Skeletal muscle satellite cell (primary cell): Measurements from ENCODE around the gene CCDC78.
"Not testable (repeated sequence)": the region's sequence is repeated elsewhere in the genome, so short reads cannot be mapped to it uniquely, and the experiment has no call there.

ENCODE experiments used
- H3K27me3 ChIP-seq: 2 replicates; pipeline ENCODE4 v1.7.0; 2013; ENCODE audit warnings: low read length; ENCODE audit not compliant: control insufficient read depth, insufficient read depth
- H3K36me3 ChIP-seq: 2 replicates; pipeline ENCODE4 v1.7.0; 2013; ENCODE audit warnings: mild to moderate bottlenecking, control low read depth, low read length; ENCODE audit not compliant: insufficient read depth
- H3K4me1 ChIP-seq: 2 replicates; pipeline ENCODE4 v1.7.0; 2013; ENCODE audit warnings: low read length; ENCODE audit not compliant: control insufficient read depth, insufficient read depth
- H3K4me2 ChIP-seq: 2 replicates; pipeline ENCODE4 v1.7.0; 2013; ENCODE audit warnings: mild to moderate bottlenecking, low read length
- H3K4me3 ChIP-seq: 2 replicates; pipeline ENCODE4 v1.7.0; 2013; ENCODE audit warnings: low read length
- H3K9ac ChIP-seq: 2 replicates; pipeline ENCODE4 v1.7.0; 2013; ENCODE audit warnings: mild to moderate bottlenecking, low read depth, low read length, moderate library complexity
- H3K9me3 ChIP-seq: replicated peaks from 2 replicates; pipeline ENCODE4 v1.7.0; 2013; ENCODE audit warnings: mild to moderate bottlenecking, control low read depth, low read length

CCDC78 gene

DNA sequence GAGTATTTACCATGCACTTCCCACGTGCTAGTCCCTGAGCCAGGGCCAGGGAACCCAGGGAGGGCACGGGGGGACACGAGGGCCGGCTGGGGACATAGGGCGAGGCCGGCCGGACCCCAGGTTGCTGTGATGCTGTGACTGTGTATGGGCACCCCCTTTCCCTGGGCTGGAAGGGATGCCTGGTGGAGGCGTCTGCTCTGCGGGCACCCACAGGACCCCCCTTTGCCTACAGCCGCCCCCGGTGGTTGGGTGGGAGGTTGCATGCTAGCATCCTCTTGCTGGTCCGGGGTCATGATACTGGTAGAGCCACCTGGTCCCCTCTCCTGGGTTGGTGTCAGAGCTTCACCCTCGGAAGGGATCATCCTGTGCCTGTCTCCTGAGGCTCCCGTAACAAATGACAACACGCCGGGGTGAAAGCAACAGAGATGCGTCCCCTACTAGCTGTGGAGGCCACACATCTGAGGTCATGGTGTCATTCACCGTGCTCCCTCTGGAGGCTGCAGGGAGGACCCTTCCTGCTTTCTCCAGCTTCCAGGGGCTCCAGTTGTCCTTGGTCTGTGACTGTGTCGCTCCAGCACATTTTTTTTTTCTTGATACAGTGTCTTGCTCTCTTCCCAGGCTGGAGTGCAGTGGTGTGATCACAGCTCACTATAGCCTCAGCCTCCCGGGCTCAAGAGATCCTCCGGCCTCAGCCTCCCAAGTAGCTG is 17.7 kb upstream of the CCDC78 start:
- Histone ChIP-seq H3K27me3 (no peaks in the 10 kb centered on the region), H3K4me2 (no peak overlapping the region), H3K9me3 (no peaks in the 10 kb centered on the region), H3K4me1 (peaks cover 11% of the 10 kb centered on the region), H3K36me3 (no peaks in the 10 kb centered on the region), H3K9ac (no peak overlapping the region), H3K4me3 (no peak overlapping the region)

DNA sequence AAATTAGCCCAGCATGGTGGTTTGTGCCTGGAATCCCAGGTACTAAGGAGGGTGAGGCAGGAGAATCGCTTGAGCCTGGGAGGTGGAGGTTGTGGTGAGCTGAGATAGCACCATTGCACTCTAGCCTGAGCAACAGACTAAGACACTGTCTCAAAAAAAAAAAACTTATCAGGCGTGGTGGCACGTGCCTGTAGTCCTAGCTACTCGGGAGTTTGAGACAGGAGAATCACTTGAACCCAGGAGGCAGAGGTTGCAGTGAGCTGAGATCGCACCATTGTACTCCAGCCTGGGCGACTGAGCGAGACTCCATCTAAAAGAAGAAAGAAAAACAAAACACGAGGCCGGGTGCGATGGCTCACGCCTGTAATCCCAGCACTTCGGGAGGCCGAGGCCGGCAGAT is 16.7 kb upstream of the CCDC78 start:
- not testable (repeated sequence) for H3K27me3 ChIP-seq, H3K9me3 ChIP-seq, H3K4me3 ChIP-seq, H3K9ac ChIP-seq, H3K36me3 ChIP-seq, H3K4me2 ChIP-seq
- H3K4me1 ChIP-seq, result peaks cover 11% of the 10 kb centered on the region

DNA sequence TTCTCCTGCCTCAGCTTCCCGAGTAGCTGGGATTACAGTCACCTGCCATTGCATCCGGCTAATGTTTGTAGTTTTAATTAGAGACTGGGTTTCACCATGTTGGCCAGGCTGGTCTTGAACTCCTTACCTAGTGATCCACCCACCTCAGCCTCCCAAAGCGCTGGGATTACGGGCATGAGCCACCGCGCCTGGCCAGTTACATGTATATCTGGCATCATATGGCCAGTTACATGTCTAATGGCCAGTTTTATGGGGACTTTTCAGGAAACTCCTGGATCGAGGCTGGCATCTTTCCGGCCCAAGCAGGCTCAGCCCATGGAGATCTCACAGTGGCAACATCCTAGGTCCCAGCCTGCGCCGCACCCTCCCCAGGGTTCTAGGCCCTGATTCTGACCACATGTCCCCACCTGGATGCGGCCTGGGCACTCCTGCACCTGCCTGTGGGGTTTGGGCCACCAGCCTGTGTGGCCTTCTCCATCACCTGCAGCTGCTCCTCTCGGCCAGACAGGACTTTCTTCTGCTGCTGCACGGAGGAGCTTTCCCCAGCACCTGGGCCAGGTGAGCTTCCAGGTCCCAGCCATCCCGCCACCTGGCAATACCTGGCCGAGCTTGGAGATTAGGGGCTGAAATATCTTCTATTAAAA is 15.9 kb upstream of the CCDC78 start:
- Histone ChIP-seq H3K36me3 (peaks cover 9% of the 10 kb centered on the region), H3K9me3 (no peaks in the 10 kb centered on the region), H3K27me3 (no peaks in the 10 kb centered on the region), H3K4me2 (no peak overlapping the region), H3K4me1 (peaks cover 11% of the 10 kb centered on the region), H3K9ac (no peak overlapping the region), H3K4me3 (no peak overlapping the region)

DNA sequence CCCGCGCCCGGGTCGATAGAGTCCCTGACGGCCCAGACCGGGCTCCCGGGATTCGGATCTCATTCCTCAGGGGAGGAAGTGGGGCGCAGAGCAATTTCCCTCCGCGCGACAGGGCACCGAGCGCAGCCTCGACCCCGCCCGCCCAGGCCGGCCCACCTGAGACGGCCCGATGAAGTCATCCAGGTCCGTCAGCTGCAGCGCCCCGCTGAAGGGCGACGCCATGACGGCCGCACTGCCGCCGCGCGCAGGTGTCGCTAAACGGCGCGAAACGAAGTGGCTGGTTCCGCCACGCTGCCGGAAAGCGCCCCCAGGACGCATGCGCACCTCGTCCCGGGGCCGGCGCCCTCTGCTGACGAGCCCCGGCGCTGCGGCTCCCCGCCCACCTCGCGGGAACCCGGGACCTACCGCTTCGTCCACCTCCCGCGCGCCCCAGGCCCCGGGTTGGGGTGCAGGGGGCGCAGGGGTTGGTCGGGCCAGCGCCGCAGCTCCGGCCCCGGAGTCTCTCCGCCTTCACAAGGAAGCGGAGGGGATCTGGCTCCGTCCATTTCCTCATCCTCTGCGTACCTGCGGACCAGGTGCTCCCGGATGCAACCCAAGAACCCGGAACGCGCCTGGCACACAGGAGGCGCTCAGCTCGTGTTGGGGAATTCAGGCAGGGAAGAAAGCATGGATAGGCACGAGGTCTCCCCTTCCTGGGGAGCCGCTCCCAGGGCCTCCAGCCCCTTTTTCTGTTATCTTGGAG is 14.7 kb upstream of the CCDC78 start, which contains the start of gene CIAO3:
Gene CIAO3, minus strand, starts transcription at position 234 of the 742 bp plus-strand sequence. Its CDS starts 12 bp downstream, at position 222.
- Histone ChIP-seq H3K9me3 (no peaks in the 10 kb centered on the region), H3K36me3 (peaks cover 15% of the 10 kb centered on the region), H3K4me2 (peak within 1 kb of the TSS; percentile 91), H3K4me3 (peak within 1 kb of the TSS; percentile 98), H3K9ac (peak within 1 kb of the TSS; percentile 96), H3K27me3 (no peaks in the 10 kb centered on the region), H3K4me1 (peaks cover 11% of the 10 kb centered on the region)

DNA sequence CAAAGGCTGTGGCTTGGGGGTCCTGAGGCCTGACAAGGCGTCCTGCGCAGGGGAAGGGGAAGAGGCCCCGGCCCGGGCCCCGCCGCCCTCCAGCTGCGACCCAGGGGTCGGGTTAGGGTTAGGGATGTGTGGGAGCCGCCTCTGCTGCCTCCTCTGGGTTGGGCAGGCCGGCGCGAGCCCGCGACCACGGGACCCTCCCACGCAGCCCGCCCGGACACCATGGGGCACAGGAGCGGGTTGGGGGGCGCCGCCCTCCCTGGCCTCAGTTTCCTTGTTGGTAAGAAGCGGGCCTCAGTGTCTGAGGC is 14.2 kb upstream of the CCDC78 start:
- peak overlapping the region; percentile 91 for H3K4me2 ChIP-seq
- H3K27me3 ChIP-seq, result no peaks in the 10 kb centered on the region
- H3K9me3 ChIP-seq, result no peaks in the 10 kb centered on the region
- H3K4me1 ChIP-seq, result peaks cover 11% of the 10 kb centered on the region
- H3K4me3 ChIP-seq, result peak overlapping the region; percentile 98
- peaks cover 15% of the 10 kb centered on the region for H3K36me3 ChIP-seq
- H3K9ac ChIP-seq, result peak overlapping the region; percentile 96

DNA sequence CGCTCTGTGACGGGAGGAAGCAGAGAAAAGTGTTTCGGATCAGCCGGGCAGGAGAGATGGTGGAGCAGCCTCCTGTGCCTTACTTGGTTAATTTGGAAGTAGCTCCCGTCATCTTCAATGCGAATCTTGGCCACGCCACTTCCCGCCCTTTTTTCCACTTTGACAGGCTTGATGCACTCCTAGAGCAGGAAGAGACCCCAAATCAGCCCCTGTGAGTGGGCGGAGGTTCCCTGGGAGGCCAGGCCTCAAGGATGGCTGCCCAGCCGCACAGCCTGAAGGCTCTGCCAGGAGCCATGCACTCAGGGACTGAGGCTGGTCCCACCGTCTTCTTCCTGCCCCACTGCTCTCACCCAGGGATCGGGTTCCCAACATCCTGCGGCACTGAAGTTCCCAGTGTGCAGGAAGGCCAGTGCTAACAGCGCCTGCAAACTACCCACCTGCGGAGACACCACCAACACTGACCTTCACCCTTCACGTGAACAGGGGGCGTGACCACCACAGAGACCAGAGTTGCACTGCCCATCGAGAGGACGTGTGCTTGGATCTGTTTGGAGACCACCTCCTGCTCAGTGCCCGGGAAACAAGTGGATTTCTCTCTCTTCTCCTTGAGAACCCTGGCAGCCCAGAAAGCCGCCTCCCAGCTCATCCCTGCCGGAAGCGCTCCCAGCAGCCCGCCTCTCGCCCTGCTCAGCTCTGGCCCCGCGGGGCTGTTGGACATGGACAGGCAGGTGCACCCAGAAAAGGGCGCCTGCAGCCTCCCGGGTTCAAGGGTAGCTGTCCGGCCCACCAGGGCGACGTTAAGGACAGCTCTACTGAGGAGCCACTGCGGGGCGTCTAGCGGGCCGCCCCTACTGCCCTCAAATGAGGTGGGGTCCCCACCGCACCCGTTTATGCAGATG is 13.6 kb upstream of the CCDC78 start:
- Histone ChIP-seq H3K4me3 (peak overlapping the region; percentile 98), H3K4me1 (peaks cover 11% of the 10 kb centered on the region), H3K36me3 (peaks cover 15% of the 10 kb centered on the region), H3K9me3 (no peaks in the 10 kb centered on the region), H3K27me3 (no peaks in the 10 kb centered on the region), H3K4me2 (peak overlapping the region; percentile 91), H3K9ac (peak overlapping the region; percentile 96)

DNA sequence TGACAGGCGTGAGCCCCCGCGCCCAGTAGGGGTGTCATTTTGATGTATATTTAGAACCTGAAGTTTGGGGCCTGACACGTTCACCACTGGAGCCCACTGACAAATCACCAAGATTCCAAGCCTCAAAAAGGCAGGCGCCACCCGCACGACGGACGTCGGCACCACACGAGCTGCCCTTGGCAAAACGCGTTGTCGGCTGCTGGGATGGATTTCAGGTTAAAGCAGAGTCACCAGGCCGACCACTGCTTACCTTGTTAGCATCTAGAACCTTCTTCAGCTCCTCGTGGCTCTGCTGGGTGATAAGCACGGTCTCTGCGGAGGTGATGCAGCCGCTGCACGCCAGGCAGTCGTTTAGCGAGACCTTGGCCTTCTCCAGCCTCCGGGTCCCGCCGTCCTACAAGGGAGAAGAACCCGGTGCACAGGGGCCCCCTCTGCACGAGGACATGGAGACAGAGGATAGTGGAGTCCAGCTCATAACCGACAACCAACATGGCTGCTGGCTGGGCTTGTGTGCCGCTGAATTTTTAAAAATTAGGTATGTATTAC is 10.8 kb upstream of the CCDC78 start:
- H3K36me3 ChIP-seq, result peaks cover 31% of the 10 kb centered on the region

DNA sequence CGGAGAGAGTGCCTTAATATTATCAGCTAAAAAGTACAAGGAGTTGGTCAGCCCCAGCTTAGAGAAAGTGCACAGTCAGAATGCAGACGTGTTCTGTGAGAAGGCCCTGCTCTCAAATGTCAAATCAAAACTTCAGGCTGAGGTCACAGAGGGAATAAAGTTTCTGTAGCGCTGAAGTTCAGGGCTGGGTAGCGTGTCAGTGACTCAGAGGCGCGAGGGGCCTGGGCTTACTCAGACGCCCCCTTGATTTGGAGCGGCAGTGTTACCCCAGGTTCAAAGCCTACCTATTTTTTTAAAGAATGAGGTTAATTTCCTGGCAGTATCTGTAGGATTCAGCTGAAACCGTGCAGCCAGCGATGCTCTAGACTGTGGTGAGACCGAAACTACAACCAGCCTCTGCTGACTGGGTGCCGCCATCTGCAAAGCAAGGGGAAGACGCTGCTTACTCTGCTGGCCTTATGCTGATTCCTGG is 9.8 kb upstream of the CCDC78 start:
- no peaks in the 10 kb centered on the region for H3K27me3 ChIP-seq
- no peaks in the 10 kb centered on the region for H3K9me3 ChIP-seq
- H3K36me3 ChIP-seq, result peaks cover 31% of the 10 kb centered on the region
- no peak overlapping the region for H3K4me3 ChIP-seq
- peaks cover 7% of the 10 kb centered on the region for H3K4me1 ChIP-seq
- H3K9ac ChIP-seq, result no peak overlapping the region
- H3K4me2 ChIP-seq, result no peak overlapping the region

More for the DNA sequence above, 10.8 kb upstream of the CCDC78 start:
- Histone ChIP-seq H3K4me1 (peaks cover 11% of the 10 kb centered on the region), H3K27me3 (no peaks in the 10 kb centered on the region), H3K9ac (no peak overlapping the region), H3K4me3 (no peak overlapping the region), H3K4me2 (no peak overlapping the region), H3K9me3 (no peaks in the 10 kb centered on the region)

DNA sequence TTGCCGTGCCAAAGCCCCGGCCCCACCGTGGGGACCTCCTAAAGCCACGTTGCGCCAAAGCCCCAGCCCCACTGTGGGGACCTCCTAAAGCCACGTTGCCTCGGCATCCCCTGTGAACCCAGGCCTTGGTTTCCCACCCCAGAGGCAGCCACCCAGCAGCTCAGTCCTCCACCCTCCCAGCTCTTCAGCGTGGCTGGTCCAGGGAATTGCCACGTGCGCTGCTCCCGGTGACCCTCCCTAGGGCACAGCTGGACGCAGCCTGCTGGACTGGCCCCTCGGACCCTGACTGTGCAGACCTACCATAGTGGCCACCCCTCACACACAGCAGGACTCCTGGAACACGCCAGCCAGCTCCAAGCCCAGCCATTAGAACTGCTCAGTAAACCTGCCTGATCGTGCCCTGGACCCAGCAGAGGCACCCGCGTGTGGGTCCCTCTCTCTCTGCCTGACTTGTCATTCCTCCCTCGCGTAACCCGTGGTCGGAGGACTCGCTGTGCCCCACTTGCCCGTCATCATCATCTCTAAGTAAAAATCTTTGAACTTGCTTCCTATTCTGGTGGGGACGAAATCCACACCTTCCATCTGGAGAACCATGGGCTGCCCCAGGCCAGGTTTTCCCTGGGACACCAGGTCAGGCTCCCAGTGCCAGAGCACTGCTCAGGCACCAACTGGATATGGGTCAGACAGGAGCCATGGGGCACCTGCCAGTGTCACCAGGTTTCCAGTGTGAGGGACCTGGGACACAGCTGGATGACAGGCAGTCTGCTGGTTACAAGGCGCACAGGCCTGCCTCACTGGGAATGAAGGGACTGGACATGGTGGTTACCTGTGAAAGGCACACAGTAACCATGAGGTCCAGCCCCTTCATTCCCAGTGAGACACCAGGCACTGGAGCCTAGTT is 9.0 kb upstream of the CCDC78 start:
- H3K27me3 ChIP-seq, result no peaks in the 10 kb centered on the region
- peaks cover 7% of the 10 kb centered on the region for H3K4me1 ChIP-seq
- H3K9me3 ChIP-seq, result no peaks in the 10 kb centered on the region
- H3K4me3 ChIP-seq, result no peak overlapping the region
- no peak overlapping the region for H3K4me2 ChIP-seq
- H3K9ac ChIP-seq, result no peak overlapping the region
- H3K36me3 ChIP-seq, result peaks cover 31% of the 10 kb centered on the region
